ENCODE data around the gene NACAD.
"Not testable (repeated sequence)": the region's sequence is repeated elsewhere in the genome, so short reads cannot be mapped to it uniquely, and the experiment has no call there.

Gene NACAD

GRCh38 chr7:45088821-45089340, at the start of gene NACAD:
Gene NACAD (minus strand): TSS chr7:45088969. CDS start chr7:45088894, 75 bp downstream.
- FAIRE-seq = no peak

- no peak for FAIRE-seq
These were observed 47.6 kb upstream of the NACAD start for GRCh38 chr7:45136106-45137060.

- FAIRE-seq = no peak
These were observed 45.1 kb upstream of the NACAD start for GRCh38 chr7:45133877-45134276.

- no peak for FAIRE-seq
These were observed 44.6 kb upstream of the NACAD start for GRCh38 chr7:45133352-45133751.

GRCh38 chr7:45132708-45133320, 44.0 kb upstream of the NACAD start:
- no peak for FAIRE-seq

- FAIRE-seq = no peak
These were observed 43.1 kb upstream of the NACAD start for GRCh38 chr7:45131891-45132290.

GRCh38 chr7:45130910-45131309, 42.1 kb upstream of the NACAD start:
- FAIRE-seq = no peak

- no peak for FAIRE-seq
These were observed 41.1 kb upstream of the NACAD start for GRCh38 chr7:45129906-45130305.

GRCh38 chr7:45129181-45129800, 40.5 kb upstream of the NACAD start:
- FAIRE-seq = no peak

- no peak for FAIRE-seq
These were observed 38.2 kb upstream of the NACAD start for GRCh38 chr7:45126920-45127319.

- no peak for FAIRE-seq
These were observed 37.4 kb upstream of the NACAD start for GRCh38 chr7:45126201-45126600.

GRCh38 chr7:45125193-45125904, 36.6 kb upstream of the NACAD start:
- no peak for FAIRE-seq

GRCh38 chr7:45123913-45124710, 35.3 kb upstream of the NACAD start:
- FAIRE-seq = no peak

GRCh38 chr7:45122975-45123860, 34.4 kb upstream of the NACAD start:
- no peak for FAIRE-seq

GRCh38 chr7:45119550-45119949, 30.8 kb upstream of the NACAD start:
- FAIRE-seq = no peak

- FAIRE-seq = no peak
These were observed 30.1 kb upstream of the NACAD start for GRCh38 chr7:45118889-45119331.

- FAIRE-seq = no peak
These were observed 29.5 kb upstream of the NACAD start for GRCh38 chr7:45118292-45118691.

GRCh38 chr7:45117582-45117981, 28.8 kb upstream of the NACAD start:
- no peak for FAIRE-seq

- FAIRE-seq = no peak
These were observed 27.3 kb upstream of the NACAD start for GRCh38 chr7:45116048-45116447.

GRCh38 chr7:45114926-45115325, 26.2 kb upstream of the NACAD start:
- FAIRE-seq = no peak

GRCh38 chr7:45114257-45114656, 25.5 kb upstream of the NACAD start:
- FAIRE-seq = not testable (repeated sequence)
